ENCODE measurements around the gene CPNE2. TPM values are rescaled to one million over a fixed set of nuclear protein-coding genes. Genes with fewer than 3 reads are reported as not detected.

CPNE2 gene
- total RNA-seq, 4 donors from 2014 or later = 41.6 to 154 (median 84.2) TPM

- WGBS, 2 donors (ENCODE audit: low coverage in 1 of 2) = 80% methylated on average over 8 of the region's 9 CpGs; no CpG with 5 or more reads in 1 of the 2 donors
- no peak overlapping the region for H3K27ac ChIP-seq
- H3K4me3 ChIP-seq = no peak overlapping the region
- H3K4me1 ChIP-seq = peaks cover 0 to 10% (median 2%) of the 10 kb centered on the region in 4 donors
- intact Hi-C loops (cut with DNase I; ENCODE audit: low total_unique reads) (no loop called here), in situ Hi-C loops (cut with MboI; ENCODE audit: low pct_ligation_motif_present in 1 of 4, low pct_unique_long_range_greater_than_20kb in 1 of 4, low sequenced_read_pairs in 3 of 4) (loop anchor here in 1 of 4 donors (25.0 kb wide), 1 partner anchor 196 kb away; the partner anchor contains the start of gene SLC12A3)
- no peaks in the 10 kb centered on the region for H3K27me3 ChIP-seq
- TF ChIP-seq POLR2A (IDR thresholded peaks at IDR 0.05) (no peak), POLR2AphosphoS5 (IDR thresholded peaks at IDR 0.05) (no peak), EP300 (IDR thresholded peaks at IDR 0.05; ENCODE audit: low read depth) (no peak), CTCF (IDR thresholded peaks at IDR 0.05) (no peak)
- H3K36me3 ChIP-seq = peaks cover 0 to 20% (median 10%) of the 10 kb centered on the region in 4 donors
- DNase-seq = no peak
- H3K9me3 ChIP-seq = no peaks in the 10 kb centered on the region
Observed at GRCh38 chr16:57058291-57058861, 34.0 kb upstream of the CPNE2 start.

GRCh38 chr16:57060323-57061083, 31.9 kb upstream of the CPNE2 start:
- DNase-seq = no peak
- Histone ChIP-seq H3K9me3 (no peaks in the 10 kb centered on the region), H3K27me3 (no peaks in the 10 kb centered on the region), H3K4me1 (peaks cover 0 to 10% (median 2%) of the 10 kb centered on the region in 4 donors), H3K27ac (peak overlapping the region; percentile 21 to 69 (median 51)), H3K36me3 (peaks cover 0 to 16% (median 6%) of the 10 kb centered on the region in 4 donors), H3K4me3 (no peak overlapping the region)
- intact Hi-C loops (cut with DNase I; ENCODE audit: low total_unique reads) (no loop called here), in situ Hi-C loops (cut with MboI; ENCODE audit: low pct_ligation_motif_present in 1 of 4, low pct_unique_long_range_greater_than_20kb in 1 of 4, low sequenced_read_pairs in 3 of 4) (loop anchor here in 1 of 4 donors (25.0 kb wide), 1 partner anchor 198 kb away; the partner anchor contains the start of gene SLC12A3)
- TF ChIP-seq POLR2A (IDR thresholded peaks at IDR 0.05) = no peak
- TF ChIP-seq POLR2AphosphoS5 (IDR thresholded peaks at IDR 0.05) = no peak
- no peak for TF ChIP-seq EP300 (IDR thresholded peaks at IDR 0.05; ENCODE audit: low read depth)
- no peak for TF ChIP-seq CTCF (IDR thresholded peaks at IDR 0.05)
- 84 to 96% methylated on average over 4 to 9 of the region's 9 CpGs for WGBS, 2 donors (ENCODE audit: low coverage in 1 of 2)

- H3K36me3 ChIP-seq = peaks cover 0 to 12% (median 2%) of the 10 kb centered on the region in 4 donors
- no peaks in the 10 kb centered on the region for H3K27me3 ChIP-seq
- in situ Hi-C loops (cut with MboI; ENCODE audit: low pct_ligation_motif_present in 1 of 4, low pct_unique_long_range_greater_than_20kb in 1 of 4, low sequenced_read_pairs in 3 of 4) (loop anchor here in 1 of 4 donors (25.0 kb wide), 1 partner anchor 199 kb away; the partner anchor contains the start of gene SLC12A3), intact Hi-C loops (cut with DNase I; ENCODE audit: low total_unique reads) (no loop called here)
- no peaks in the 10 kb centered on the region for H3K9me3 ChIP-seq
- peak; percentile 35 for DNase-seq
- peaks cover 0 to 10% (median 2%) of the 10 kb centered on the region in 4 donors for H3K4me1 ChIP-seq
- no peak overlapping the region for H3K4me3 ChIP-seq
- TF ChIP-seq CTCF (IDR thresholded peaks at IDR 0.05) (no peak), POLR2A (IDR thresholded peaks at IDR 0.05) (no peak)
- H3K27ac ChIP-seq = peak overlapping the region; percentile 21 to 69 (median 51)
- 76% methylated on average over 3 of the region's 11 CpGs; no CpG with 5 or more reads in 1 of the 2 donors for WGBS, 2 donors (ENCODE audit: low coverage in 1 of 2)
Observed at GRCh38 chr16:57061084-57061905, 31.1 kb upstream of the CPNE2 start.
